Fibroblast of skin of right biceps (primary cell): Measurements from ENCODE around the gene PES1.
"Not testable (repeated sequence)": the region's sequence is repeated elsewhere in the genome, so short reads cannot be mapped to it uniquely, and the experiment has no call there.

Experiments
- DNase-seq: peaks from one replicate; pipeline ENCODE4 v3.0.0-alpha.2; 2013

Gene PES1

DNA sequence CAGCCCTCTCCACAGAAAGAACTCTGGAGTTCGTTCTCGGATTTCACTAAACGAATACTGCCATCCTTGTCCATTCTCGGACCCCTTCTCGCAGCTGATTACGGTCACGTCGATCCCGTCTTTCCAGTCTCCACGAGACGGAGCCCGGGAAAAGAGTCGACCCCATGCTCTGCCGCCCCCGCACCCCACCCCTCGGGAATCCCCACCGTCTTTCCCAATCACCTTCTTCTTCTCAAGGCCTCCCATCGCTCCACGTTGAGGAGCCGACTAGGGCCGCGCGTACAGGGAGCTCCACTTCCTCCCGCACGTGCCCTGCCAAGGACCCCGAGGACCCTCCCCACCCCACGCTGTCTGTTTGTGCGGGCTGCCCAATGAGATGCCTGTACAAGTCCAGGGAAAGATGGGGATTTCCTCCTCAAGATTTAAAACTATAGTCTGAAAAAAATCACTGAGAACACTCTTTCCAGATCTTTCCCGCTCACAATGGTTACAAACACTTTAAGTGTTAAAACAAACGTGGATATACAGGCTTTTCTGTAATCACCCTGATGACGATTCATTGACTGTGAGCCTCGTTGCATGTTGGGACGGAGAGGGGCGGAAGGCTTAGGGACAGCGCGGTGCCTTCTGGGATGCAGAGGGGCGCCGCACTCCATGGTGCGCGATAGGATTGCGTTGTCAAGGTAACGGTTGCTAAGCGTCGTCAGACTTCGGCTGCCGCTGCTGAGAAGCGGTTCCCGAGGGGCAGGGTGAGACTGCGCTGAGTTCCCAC, at the start of gene PES1:
PES1 (minus strand) TSS at position 323 of the 772 bp plus-strand sequence; CDS start at position 246, 77 bp downstream.
- DNase-seq, result peak; percentile 99

DNA sequence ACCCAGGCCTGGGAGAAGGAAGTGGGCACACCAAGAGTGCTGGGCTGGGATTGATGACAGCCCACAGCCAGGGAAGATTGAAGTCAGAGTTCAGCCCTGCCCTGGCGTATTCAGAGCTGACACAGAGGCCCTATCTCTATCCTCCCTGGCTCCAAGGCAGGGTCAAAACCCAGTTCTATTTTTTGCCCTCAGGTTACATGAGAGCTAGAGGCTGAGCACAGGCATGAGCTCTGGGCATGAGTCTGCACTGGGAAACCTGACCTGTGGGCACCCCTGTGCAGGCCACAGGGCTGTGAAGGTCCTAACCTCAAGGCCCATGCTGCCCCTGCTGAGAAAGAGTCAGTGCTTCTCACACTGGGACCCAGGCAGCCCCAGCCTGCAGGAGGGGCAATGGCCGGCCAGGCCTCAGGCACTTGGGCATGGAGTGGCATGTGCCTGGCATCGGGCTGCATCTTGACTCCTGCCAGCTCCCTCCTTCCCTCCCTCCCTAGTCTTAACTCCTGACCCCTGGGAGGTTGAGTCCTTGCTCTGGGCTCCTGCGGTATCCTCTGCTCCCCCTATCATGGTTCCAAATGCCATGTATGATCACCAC, 49.2 kb upstream of the PES1 start:
- no peak for DNase-seq

DNA sequence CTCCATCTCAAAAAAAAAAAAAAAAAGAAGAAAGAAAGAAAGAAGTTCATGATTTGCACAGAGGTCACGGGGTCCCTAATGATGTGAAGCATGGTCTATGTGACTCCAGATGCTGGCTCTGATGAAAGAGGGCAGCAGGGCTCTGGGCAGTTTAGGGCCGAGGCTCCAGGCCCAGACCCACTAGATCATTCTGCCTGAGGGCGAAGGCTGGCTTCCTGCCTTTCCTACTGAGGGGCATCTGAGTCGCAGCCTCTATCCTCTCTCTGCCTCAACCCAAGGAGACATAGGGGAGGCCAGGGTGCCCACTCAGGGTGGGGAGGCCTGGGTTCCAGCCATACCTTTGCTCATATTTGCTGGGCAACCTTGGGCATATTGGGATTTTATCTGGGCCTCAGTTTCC, 48.7 kb upstream of the PES1 start:
- DNase-seq, result no peak

DNA sequence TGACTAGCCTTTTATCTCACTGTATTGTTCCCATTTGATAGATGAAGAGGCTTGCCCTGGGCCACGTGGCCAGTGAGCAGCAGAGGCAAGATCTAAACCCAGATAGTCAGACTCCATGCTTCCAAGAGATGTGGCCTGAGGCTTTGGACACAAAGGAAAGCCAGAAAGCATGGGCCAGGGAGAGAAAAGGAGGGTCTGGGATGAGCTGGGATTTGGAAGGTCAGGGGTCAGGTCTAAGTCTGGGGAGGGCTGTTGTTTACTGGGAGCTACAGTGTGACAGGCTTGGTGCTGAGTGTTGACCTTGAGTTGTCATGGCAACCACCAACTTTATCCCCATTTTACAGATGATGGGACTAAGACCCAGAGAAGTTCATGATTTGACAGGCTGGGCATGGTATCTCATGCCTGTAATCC, 46.0 kb upstream of the PES1 start:
- no peak for DNase-seq

DNA sequence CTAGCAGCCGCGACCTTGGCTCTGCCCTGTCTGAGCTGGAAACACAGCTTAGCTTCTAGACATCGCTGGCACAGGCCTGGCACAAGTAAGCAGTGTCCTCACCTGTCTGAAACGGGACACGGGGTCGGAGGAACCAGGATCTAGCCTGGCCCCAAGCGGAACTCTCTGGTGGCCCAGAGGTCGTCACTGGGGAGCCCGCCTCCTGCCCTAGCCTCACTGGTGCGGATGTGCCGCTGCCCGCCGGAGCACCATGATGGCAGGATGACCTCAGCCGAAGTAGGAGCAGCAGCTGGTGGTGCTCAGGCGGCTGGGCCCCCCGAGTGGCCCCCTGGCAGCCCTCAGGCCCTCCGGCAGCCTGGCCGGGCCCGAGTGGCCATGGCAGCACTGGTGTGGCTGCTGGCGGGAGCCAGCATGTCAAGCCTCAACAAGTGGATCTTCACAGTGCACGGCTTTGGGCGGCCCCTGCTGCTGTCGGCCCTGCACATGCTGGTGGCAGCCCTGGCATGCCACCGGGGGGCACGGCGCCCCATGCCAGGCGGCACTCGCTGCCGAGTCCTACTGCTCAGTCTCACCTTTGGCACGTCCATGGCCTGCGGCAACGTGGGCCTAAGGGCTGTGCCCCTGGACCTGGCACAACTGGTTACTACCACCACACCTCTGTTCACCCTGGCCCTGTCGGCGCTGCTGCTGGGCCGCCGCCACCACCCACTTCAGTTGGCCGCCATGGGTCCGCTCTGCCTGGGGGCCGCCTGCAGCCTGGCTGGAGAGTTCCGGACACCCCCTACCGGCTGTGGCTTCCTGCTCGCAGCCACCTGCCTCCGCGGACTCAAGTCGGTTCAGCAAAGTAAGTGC, 44.7 kb upstream of the PES1 start:
- DNase-seq, result no peak

DNA sequence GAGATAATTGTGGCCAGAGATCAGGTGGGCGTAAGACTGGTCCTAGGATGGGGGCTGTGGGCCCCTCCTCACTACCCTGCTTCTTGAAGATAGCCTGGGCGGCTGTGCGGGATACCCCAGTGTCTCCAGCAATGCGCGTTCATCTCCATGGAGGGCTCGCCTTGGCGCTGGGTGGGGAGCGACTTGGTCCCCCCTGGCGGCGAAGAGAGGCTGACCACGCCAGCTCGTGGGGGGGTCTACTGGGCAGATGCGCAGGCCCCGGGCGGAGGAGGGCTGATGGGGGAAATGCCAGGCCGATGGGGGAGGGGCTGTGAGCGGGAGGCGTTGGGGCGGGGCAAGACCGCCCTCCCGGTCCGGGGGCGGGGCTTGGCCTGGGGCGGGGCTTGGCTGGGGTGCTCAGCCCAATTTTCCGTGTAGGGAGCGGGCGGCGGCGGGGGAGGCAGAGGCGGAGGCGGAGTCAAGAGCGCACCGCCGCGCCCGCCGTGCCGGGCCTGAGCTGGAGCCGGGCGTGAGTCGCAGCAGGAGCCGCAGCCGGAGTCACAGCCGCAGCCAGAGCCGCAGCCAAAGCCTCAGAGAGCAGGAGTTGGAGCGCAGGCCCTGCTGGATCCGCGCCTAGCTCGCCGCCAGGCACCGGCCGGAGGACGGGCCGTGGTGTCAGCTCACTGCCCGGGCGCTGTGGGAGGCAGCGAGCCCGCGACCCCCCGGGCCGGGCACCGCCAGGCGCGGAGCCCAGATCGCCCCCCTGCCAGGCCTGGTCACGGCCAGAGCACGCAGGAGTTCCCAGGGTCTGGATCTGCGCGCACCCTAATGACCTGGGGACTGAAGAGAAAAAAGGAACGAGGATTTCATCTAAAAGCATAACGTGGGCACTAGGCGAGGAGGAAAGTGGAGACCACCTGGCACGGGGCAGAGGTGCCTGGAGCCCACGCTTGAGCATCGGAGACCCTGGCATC, 43.8 kb upstream of the PES1 start, which contains the start of gene SLC35E4:
SLC35E4 (plus strand) TSS at position 509 of the 953 bp plus-strand sequence. CDS start 670 bp downstream, outside the sequence.
- DNase-seq, result peak; percentile 92

DNA sequence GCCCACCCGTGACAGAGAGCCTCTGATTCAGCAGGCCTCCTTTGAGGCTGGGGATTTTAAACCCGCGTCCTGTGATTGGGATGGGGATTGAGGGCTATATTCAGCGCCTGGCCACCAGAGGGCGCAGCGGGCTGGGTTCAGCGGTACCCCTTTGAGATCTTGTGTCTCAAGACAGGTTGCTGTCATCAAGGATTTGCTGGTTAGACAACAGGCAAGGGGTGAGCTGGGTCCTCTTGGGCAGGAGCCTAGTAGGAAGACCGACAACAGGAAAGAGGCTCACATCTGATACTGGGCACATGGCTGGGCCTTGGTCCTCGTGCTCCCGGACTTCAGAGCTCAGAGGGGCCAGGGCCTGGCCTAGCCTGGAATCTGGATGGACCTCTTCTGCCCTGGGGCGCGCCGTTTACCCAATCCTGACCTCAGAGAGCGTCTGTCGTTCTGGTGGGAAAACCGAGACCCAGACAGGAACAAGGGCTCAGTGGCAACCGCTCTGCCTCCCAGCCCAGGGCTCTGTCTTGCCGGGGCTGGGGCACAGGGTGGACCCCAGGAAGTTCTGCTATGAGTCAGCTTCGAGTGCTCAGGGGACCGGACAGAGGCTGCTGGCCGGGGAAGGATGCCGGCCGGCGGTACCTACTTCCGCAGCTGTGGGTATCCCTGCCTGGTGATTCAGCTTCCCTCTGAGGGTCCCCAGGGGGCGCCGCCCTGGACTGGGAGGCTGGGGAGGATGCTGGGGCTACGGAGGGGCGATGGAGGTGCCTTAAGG, 42.9 kb upstream of the PES1 start:
- peak; percentile 87 for DNase-seq

DNA sequence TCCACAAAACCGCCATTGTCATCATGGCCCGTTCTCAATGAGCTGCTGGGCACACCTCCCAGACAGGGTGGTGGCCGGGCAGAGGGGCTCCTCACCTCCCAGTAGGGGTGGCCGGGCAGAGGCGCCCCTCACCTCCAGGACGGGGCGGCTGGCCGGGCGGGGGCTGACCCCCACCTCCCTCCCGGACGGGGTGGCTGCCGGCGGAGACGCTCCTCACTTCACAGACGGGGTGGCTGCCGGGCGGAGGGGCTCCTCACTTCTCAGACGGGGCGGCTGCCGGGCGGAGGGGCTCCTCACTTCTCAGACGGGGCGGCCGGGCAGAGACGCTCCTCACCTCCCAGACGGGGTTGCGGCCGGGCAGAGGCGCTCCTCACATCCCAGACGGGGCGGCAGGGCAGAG, 39.8 kb upstream of the PES1 start:
- not testable (repeated sequence) for DNase-seq

DNA sequence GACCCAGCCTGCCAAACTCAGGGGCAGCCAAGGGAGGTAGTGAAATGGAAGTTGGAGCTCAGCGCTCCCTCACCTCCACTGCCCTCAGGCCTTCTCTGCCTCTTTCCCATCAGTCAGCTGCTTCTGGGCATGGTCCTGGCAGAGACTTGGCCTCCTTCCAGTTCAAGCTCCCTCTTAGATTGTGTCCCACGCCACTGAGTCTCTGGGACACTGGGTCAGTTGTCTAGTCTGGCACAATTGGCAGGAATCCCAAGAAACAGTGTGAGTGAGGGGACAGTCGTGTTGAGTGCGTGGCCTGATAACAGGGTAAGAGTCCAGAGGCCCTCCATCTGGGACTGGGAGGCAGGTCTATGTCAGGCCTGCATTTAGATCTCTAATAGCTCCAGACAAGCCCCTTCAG, 36.8 kb upstream of the PES1 start:
- no peak for DNase-seq

DNA sequence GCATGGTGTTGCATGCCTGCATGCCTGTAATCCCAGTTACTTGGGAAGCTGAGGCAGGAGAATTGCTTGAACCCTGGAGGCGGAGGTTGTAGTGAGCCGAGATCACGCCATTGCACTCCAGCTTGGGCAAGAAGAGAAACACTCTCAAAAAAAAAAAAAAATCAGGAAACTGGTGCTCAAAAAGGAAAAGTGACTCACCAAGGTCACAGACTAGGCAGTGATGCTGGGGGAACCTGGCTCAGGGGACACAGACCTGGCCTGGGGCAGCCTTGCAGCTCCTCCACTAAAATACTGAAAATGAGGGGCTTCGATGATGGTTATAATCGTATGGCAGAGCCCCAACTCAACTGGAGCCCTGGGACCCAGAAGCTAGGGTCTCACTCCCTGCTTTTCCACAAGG, 35.8 kb upstream of the PES1 start:
- no peak for DNase-seq

DNA sequence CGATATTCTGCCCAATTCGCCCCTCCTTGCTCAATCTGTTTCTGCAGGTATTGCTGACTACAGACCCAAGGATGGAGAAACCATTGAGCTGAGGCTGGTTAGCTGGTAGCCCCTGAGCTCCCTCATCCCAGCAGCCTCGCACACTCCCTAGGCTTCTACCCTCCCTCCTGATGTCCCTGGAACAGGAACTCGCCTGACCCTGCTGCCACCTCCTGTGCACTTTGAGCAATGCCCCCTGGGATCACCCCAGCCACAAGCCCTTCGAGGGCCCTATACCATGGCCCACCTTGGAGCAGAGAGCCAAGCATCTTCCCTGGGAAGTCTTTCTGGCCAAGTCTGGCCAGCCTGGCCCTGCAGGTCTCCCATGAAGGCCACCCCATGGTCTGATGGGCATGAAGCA, 34.7 kb upstream of the PES1 start:
- DNase-seq, result no peak

DNA sequence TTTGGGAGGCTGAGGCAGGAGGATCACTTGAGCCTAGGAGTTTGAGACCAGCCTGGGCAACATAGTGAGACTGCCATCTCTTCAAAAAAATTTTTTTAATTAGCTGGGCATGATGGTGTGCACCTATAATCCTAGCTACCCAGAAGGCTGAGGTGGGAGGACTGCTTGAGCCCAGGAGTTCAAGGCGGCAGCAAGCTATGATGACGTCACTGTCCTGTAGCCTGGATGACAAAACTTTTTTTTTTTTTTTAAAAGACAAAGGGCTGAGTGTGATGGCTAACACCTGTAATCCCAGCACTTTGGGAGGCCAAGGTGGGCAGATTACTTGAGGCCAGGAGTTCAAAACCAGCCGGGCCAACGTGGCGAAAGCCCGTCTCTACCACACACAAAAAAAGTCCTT, 28.2 kb upstream of the PES1 start:
- not testable (repeated sequence) for DNase-seq

DNA sequence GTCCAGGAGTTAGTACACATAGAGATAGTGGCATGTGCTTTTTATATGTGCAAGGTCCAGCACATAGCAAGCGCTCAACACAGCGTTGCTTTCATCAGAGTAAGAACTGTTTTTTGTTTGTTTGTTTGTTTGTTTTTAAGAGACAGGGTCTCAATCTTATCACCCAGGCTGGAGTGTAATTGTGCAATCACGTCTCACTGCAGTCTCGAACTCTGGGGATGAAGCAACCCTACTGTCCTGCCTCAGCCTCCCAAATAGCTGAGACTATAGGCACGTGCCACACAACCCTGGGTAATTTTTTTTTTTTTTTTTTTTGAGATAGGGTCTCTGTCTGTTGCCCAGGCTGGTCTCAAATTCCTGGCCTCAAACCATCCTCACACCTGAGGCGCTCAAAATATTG, 26.1 kb upstream of the PES1 start:
- DNase-seq, result no peak

DNA sequence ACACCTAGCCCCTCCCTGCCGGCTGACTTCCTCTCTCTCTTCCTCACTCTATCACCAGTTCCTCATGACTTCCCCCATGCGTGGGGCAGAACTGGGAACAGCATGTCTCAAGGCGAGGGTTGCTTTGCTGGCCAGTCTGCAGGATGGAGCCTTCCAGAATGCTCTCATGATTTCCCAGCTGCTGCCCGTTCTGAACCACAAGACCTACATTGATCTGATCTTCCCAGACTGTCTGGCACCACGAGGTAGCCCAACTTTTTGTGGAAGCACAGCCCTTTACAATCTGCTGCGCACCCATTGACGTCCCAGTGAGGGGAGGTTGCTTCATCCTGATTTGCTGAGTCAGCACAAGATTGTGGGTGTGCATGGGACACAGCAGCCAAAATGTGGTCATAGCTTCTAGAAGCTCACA, 23.8 kb upstream of the PES1 start:
- no peak for DNase-seq

DNA sequence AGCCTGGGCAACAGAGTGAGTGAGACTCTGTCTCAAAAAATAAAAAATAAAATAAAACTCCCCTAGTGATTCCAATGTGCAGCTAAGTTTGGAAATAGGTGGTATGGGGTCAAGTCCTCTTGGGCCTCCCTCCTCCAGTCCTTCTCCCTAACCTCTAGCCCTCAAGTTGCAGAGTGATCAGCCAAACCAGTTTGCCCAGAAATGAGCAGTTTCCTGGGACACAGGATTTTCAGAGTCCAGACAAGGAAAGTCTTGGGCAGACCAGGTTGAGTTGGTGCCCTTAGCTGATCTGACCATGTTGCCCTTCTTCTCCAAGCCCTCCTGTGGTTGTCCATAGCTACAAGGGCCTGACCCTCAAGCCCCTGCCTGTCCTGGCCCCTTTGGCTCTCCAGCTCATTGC, 23.2 kb upstream of the PES1 start:
- DNase-seq, result no peak

DNA sequence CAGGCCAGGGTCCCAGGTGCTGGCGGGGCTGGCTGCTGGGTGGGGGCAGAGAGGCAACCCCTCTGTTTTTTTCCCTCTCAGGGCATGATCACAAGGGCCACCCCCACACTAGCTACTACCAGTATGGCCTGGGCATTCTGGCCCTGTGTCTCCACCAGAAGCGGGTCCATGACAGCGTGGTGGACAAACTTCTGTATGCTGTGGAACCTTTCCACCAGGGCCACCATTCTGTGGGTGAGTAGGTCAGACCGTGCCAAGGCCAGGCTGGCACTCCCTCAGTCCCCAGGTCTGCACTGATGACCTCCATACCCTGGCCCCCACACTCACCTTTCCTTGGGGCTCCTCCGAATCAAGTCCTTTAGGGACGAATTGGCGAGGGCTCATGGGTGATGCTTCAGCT, 22.6 kb upstream of the PES1 start:
- no peak for DNase-seq

DNA sequence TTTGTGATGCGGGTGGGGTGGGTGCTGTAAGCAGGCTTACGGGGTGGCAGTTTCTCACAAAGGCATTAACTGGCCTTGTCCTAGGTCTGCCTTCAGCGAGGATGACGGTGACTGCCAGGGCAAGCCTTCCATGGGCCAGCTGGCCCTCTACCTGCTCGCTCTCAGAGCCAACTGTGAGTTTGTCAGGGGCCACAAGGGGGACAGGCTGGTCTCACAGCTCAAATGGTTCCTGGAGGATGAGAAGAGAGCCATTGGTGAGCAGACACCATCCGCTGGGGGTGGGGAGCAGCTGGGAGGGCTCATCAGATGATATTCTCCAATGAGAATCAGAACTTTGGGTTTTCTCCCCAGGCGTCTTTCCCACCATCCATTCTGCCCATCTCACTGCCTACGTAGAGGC, 21.1 kb upstream of the PES1 start:
- DNase-seq, result no peak

DNA sequence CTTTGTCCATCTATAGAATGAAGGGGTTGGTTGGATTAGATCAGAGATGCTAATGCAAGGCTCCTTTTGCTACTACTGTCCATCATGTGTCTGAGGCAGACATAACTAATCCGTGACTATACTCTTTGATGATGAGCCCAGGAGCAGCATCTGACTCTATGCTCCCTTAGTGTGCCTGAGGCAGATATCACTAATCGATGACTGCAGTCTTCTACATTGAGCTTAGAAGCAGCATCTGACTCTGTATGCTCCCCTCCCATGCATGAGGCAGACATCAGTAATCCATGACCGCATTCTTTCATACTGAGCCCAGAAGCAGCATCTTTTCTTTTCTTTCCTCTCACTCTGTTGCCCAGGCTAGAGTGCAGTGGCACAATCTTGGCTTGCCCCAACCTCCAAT, 19.5 kb upstream of the PES1 start:
- no peak for DNase-seq

DNA sequence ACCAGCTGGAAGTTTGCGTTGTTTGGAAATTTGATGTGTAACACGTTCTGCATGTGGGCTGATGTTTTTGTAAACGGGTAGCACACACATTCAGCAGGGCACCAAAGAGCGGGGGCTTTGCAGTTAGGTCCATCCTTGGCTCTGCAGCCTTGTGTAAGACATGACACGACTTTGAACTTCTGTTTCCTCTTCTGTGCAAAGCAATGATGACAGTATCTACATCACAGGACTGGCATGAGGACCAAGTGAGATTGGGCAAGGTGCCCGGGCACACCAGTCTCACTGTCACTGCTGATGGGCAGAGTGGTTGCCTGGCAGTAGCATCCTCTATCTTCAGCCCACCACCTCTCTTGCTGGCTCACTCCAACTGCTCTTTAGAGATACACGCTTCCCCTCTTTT, 18.6 kb upstream of the PES1 start:
- DNase-seq, result no peak

DNA sequence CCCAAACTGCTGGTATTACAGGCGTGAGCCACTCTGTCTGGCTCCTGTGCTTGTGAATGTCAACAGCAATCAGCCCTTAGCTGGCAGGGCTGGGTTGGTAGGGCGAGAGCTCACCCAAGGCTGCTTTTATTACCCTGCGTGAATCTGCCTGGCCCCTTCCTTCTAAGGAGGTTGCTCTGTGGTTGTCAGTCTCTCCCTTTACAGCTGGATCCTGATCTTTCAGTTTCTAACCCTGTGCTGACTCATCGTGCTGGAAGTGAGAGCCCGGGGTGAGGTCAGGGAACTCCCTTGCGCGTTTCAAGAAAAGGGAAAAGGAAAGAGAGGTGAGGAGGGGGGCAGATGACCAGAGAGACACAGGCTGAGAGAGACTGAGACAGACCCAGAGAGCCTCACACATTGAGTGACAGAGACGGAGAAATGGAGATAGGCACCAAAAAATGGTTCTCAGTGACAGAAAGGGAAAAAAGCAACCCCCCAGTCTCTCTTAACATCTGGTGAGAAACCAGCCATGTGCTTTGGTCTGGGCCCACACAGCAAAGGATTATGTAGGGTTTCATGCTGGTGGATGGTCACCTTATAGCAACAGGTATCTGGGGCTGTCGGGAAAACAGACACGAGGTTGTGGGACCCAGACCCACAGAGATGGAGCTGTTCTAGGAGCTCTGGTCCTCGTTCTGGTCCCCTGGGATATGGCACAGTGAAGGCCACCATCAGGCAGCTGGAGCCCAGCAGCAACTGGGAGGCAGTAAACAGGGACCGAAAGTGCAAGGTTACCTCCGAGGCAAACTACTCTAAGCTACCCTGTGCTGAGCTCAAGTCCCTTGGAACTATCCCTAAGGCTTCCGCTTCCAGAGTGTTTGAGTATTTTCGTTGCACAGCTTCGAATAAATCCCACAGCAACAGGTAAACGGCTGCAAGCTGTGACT, 17.8 kb upstream of the PES1 start:
- peak; percentile 59 for DNase-seq

DNA sequence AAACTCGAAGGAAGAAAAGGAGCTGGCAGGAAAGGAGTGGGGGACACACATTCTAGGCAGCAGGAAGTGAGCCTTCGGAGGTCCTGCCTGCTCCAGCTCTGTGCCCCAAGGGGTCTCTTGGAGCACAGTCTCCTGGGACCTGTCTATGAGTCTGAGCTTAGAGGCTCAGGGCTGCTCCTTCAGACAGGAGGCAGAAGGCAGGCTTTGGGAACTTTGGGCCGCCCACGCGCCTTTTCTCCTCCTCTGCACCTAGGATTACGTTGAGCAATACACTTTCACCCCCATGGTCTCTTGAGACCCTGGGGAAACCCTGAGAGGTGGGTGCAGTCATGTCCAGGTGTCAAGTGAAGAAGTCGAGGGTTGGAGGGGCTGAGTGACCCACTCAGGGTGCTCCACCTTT, 16.2 kb upstream of the PES1 start:
- no peak for DNase-seq
